ENCODE data around the gene THYN1. TPM values are rescaled to one million over a fixed set of nuclear protein-coding genes. Genes with fewer than 3 reads are reported as not detected.
A peak's percentile ranks its signal among the peaks of the same experiment; 100 is the strongest.

Gene THYN1
- total and polyA plus RNA-seq, 4 donors, result 30.1 to 67.4 (median 35.8) TPM

- no peaks in the 10 kb centered on the region for H3K36me3 ChIP-seq (ENCODE audit: control insufficient read depth in 4 of 4, insufficient read depth in 4 of 4, low read length in 4 of 4)
- H3K9me3 ChIP-seq (ENCODE audit: control insufficient read depth in 4 of 4, insufficient read depth in 3 of 4, low read length in 3 of 4), result peaks cover 0 to under 1% (median 0%) of the 10 kb centered on the region in 4 donors
- H3K27ac ChIP-seq (ENCODE audit: low read depth in 1 of 2, low read length in 1 of 2), result no peak overlapping the region
- 37 to 39% methylated on average over 18 of the region's 18 CpGs for WGBS, 2 donors
- H3K27me3 ChIP-seq (ENCODE audit: control insufficient read depth in 3 of 3, insufficient read depth in 3 of 3, low read length in 2 of 3), result peaks cover 6 to 62% (median 56%) of the 10 kb centered on the region in 3 donors
- H3K9ac ChIP-seq (ENCODE audit: insufficient read depth in 1 of 2, low read length in 2 of 2), result no peak overlapping the region
- no peak overlapping the region for H3K4me3 ChIP-seq
- no peak for TF ChIP-seq CTCF (IDR thresholded peaks at IDR 0.05; ENCODE audit: control extremely low read depth, extremely low read depth)
- ATAC-seq (ENCODE audit: insufficient read depth, low FRiP score) (no peak), DNase-seq (peak; percentile 77 to 89 (median 84))
- peaks cover 0 to 21% (median 0%) of the 10 kb centered on the region in 5 donors for H3K4me1 ChIP-seq (ENCODE audit: control insufficient read depth in 5 of 5, insufficient read depth in 5 of 5, low read length in 5 of 5)
Observed at GRCh38 chr11:134272381-134273316, 19.5 kb upstream of the THYN1 start.

- Histone ChIP-seq H3K9me3 (ENCODE audit: control insufficient read depth in 4 of 4, insufficient read depth in 3 of 4, low read length in 3 of 4) (no peaks in the 10 kb centered on the region), H3K4me3 (no peak overlapping the region), H3K9ac (ENCODE audit: insufficient read depth in 1 of 2, low read length in 2 of 2) (no peak overlapping the region), H3K36me3 (ENCODE audit: control insufficient read depth in 4 of 4, insufficient read depth in 4 of 4, low read length in 4 of 4) (no peaks in the 10 kb centered on the region), H3K4me1 (ENCODE audit: control insufficient read depth in 5 of 5, insufficient read depth in 5 of 5, low read length in 5 of 5) (peaks cover 0 to 18% (median 0%) of the 10 kb centered on the region in 5 donors), H3K27ac (ENCODE audit: low read depth in 1 of 2, low read length in 1 of 2) (no peak overlapping the region), H3K27me3 (ENCODE audit: control insufficient read depth in 3 of 3, insufficient read depth in 3 of 3, low read length in 2 of 3) (peaks cover 6 to 59% (median 49%) of the 10 kb centered on the region in 3 donors)
- 91 to 92% methylated on average over 4 of the region's 4 CpGs for WGBS, 2 donors
- ATAC-seq (ENCODE audit: insufficient read depth, low FRiP score), result no peak
- no peak for DNase-seq
- no peak for TF ChIP-seq CTCF (IDR thresholded peaks at IDR 0.05; ENCODE audit: control extremely low read depth, extremely low read depth)
Observed at GRCh38 chr11:134271978-134272377, 18.8 kb upstream of the THYN1 start.

GRCh38 chr11:134270250-134270714 lies 17.1 kb upstream of the THYN1 start:
- Histone ChIP-seq H3K9ac (ENCODE audit: insufficient read depth in 1 of 2, low read length in 2 of 2) (no peak overlapping the region), H3K9me3 (ENCODE audit: control insufficient read depth in 4 of 4, insufficient read depth in 3 of 4, low read length in 3 of 4) (no peaks in the 10 kb centered on the region), H3K4me1 (ENCODE audit: control insufficient read depth in 5 of 5, insufficient read depth in 5 of 5, low read length in 5 of 5) (peaks cover 0 to 6% (median 0%) of the 10 kb centered on the region in 5 donors), H3K27me3 (ENCODE audit: control insufficient read depth in 3 of 3, insufficient read depth in 3 of 3, low read length in 2 of 3) (peaks cover 3 to 50% (median 38%) of the 10 kb centered on the region in 3 donors), H3K4me3 (no peak overlapping the region), H3K27ac (ENCODE audit: low read depth in 1 of 2, low read length in 1 of 2) (no peak overlapping the region), H3K36me3 (ENCODE audit: control insufficient read depth in 4 of 4, insufficient read depth in 4 of 4, low read length in 4 of 4) (no peaks in the 10 kb centered on the region)
- 29 to 49% methylated on average over 5 of the region's 5 CpGs for WGBS, 2 donors
- DNase-seq, result no peak
- no peak for ATAC-seq (ENCODE audit: insufficient read depth, low FRiP score)
- no peak for TF ChIP-seq CTCF (IDR thresholded peaks at IDR 0.05; ENCODE audit: control extremely low read depth, extremely low read depth)
